IMR-90 (cell line): ENCODE results near the gene MRPL3. TPM values are rescaled to one million over a fixed set of nuclear protein-coding genes. Genes with fewer than 3 reads are reported as not detected.

ENCODE experiments used
- ATAC-seq: fragments of 200-7000 bp; cut with Tn5 transposase; 2 replicates; pipeline ENCODE4 v1.9.1; 2020; ENCODE audit warnings: low read depth, mild to moderate bottlenecking, moderate library complexity
- BruUV-seq: library from RNA; stranded (reverse); fragments of 400-500 nt; replicated peaks from 2 replicates; lab custom pipeline; 2021; lab: Mats Ljungman, UMichigan
- CTCF ChIA-PET: fragments of 300-600 bp; formaldehyde crosslinking; extraction: SDS; loops from one replicate; lab custom pipeline; 2021; ENCODE audit warnings: antibody characterized with exemption; lab: Yijun Ruan, JAX
- POLR2A ChIA-PET: fragments of 300-600 bp; sonication (Branson Sonifier 250); formaldehyde crosslinking; loops from one replicate; lab custom pipeline; 2022; ENCODE audit warnings: antibody characterized with exemption; ENCODE audit not compliant: unreplicated experiment; lab: Charles Lee
- DNase-seq: peaks from one replicate; pipeline ENCODE4 v3.0.0; 2013
- H2AFZ ChIP-seq: replicated peaks from 2 replicates; pipeline ENCODE3; 2013; ENCODE audit warnings: low read length, mild to moderate bottlenecking; ENCODE audit not compliant: poor library complexity
- H2AK5ac ChIP-seq: 2 replicates; pipeline ENCODE4 v1.6.1; 2013; ENCODE audit warnings: low read depth, low read length, inconsistent platforms
- H2AK9ac ChIP-seq: replicated peaks from 2 replicates; pipeline ENCODE3; 2013; ENCODE audit warnings: mild to moderate bottlenecking, low read depth, low read length, moderate library complexity; ENCODE audit not compliant: poor library complexity
- H2BK120ac ChIP-seq: 2 replicates; pipeline ENCODE4 v1.6.1; 2013; ENCODE audit warnings: low read depth, low read length, inconsistent platforms
- H2BK15ac ChIP-seq: 3 replicates; pipeline ENCODE4 v1.6.1; 2013; ENCODE audit warnings: low read depth, low read length, inconsistent platforms
- H2BK20ac ChIP-seq: 2 replicates; pipeline ENCODE4 v1.6.1; 2013; ENCODE audit warnings: low read depth, mild to moderate bottlenecking, inconsistent platforms, low read length, moderate library complexity
- H2BK5ac ChIP-seq: 2 replicates; pipeline ENCODE4 v1.6.1; 2013; ENCODE audit warnings: mild to moderate bottlenecking, low read depth, low read length, inconsistent platforms; ENCODE audit not compliant: poor library complexity, severe bottlenecking
- H3K14ac ChIP-seq: replicated peaks from 2 replicates; pipeline ENCODE4 v1.6.1; 2013; ENCODE audit warnings: low read depth, low read length, inconsistent platforms
- H3K18ac ChIP-seq: 2 replicates; pipeline ENCODE4 v1.6.1; 2013; ENCODE audit warnings: low read depth, low read length, control low read depth
- H3K23ac ChIP-seq: 2 replicates; pipeline ENCODE4 v1.6.1; 2013; ENCODE audit warnings: low read depth, low read length, inconsistent platforms
- H3K27ac ChIP-seq: 2 replicates; pipeline ENCODE4 v1.5.1; 2013; ENCODE audit warnings: mild to moderate bottlenecking, control low read depth, low read length; ENCODE audit not compliant: insufficient read depth
- H3K27me3 ChIP-seq: 2 replicates; pipeline ENCODE4 v1.6.1; 2013; ENCODE audit warnings: low read length; ENCODE audit not compliant: control insufficient read depth, insufficient read depth
- H3K36me3 ChIP-seq: 2 replicates; pipeline ENCODE4 v1.6.1; 2013; ENCODE audit warnings: low read length, mixed read lengths; ENCODE audit not compliant: control insufficient read depth, insufficient read depth
- H3K4ac ChIP-seq: 2 replicates; pipeline ENCODE4 v1.6.1; 2013; ENCODE audit warnings: low read depth, low read length, inconsistent platforms
- H3K4me1 ChIP-seq: 2 replicates; pipeline ENCODE4 v1.6.1; 2013; ENCODE audit warnings: low read length, mixed read lengths; ENCODE audit not compliant: control insufficient read depth, insufficient read depth
- H3K4me2 ChIP-seq: 2 replicates; pipeline ENCODE4 v1.6.1; 2013; ENCODE audit warnings: low read depth, mild to moderate bottlenecking, control low read depth, low read length, moderate library complexity
- H3K4me3 ChIP-seq: 2 replicates; pipeline ENCODE4 v1.5.1; 2013; ENCODE audit warnings: low read depth, mild to moderate bottlenecking, control low read depth, low read length, moderate library complexity; ENCODE audit not compliant: insufficient read depth
- H3K56ac ChIP-seq: 2 replicates; pipeline ENCODE4 v1.6.1; 2013; ENCODE audit warnings: low read length, inconsistent platforms; ENCODE audit not compliant: insufficient read depth; ENCODE audit errors: extremely low read depth
- H3K79me1 ChIP-seq, 2 experiments: 2 replicates each; pipeline ENCODE4 v1.6.1; 2013; ENCODE audit warnings: low read length in 2 of 2, inconsistent platforms in 1 of 2, low read depth in 1 of 2
- H3K9ac ChIP-seq: 2 replicates; pipeline ENCODE4 v1.6.1; 2013; ENCODE audit warnings: low read depth, low read length, control low read depth
- H3K9me1 ChIP-seq: 2 replicates; pipeline ENCODE4 v1.6.1; 2013; ENCODE audit warnings: low read length, inconsistent platforms; ENCODE audit not compliant: insufficient read depth
- H3K9me3 ChIP-seq: 2 replicates; pipeline ENCODE4 v1.6.1; 2013; ENCODE audit warnings: low read length; ENCODE audit not compliant: control insufficient read depth, insufficient read depth
- H4K20me1 ChIP-seq: 2 replicates; pipeline ENCODE4 v1.6.1; 2013; ENCODE audit warnings: low read length, inconsistent platforms; ENCODE audit not compliant: insufficient read depth
- H4K5ac ChIP-seq: 2 replicates; pipeline ENCODE4 v1.6.1; 2013; ENCODE audit warnings: mild to moderate bottlenecking, low read depth, low read length, control low read depth
- H4K8ac ChIP-seq, 2 experiments: 2 replicates each; pipeline ENCODE4 v1.6.1; 2013; ENCODE audit warnings: low read depth in 2 of 2, low read length in 2 of 2, control low read depth in 1 of 2, inconsistent platforms in 1 of 2
- H4K91ac ChIP-seq: 2 replicates; pipeline ENCODE4 v1.6.1; 2013; ENCODE audit warnings: low read depth, low read length, inconsistent platforms; ENCODE audit not compliant: insufficient read depth
- BHLHE40 ChIP-seq: fragments of 150-350 bp; IDR thresholded peaks from 2 replicates; pipeline ENCODE4 v1.6.1; 2016; ENCODE audit warnings: mild to moderate bottlenecking, low read depth, low read length
- CEBPB ChIP-seq: IDR thresholded peaks from 2 replicates; pipeline ENCODE4 v1.6.1; 2012; ENCODE audit warnings: low read depth, low read length, improper control_type of control experiment
- CHD1 ChIP-seq: IDR thresholded peaks from 2 replicates; pipeline ENCODE4 v1.6.1; 2012; ENCODE audit warnings: low read depth, low read length, improper control_type of control experiment
- FOS ChIP-seq: fragments of 150-350 bp; IDR thresholded peaks from 2 replicates; pipeline ENCODE4 v1.6.1; 2016; ENCODE audit warnings: low read depth, low read length
- MAFK ChIP-seq: IDR thresholded peaks from 2 replicates; pipeline ENCODE4 v1.6.1; 2012; ENCODE audit warnings: low read depth, low read length, improper control_type of control experiment
- MAZ ChIP-seq: IDR thresholded peaks from 2 replicates; pipeline ENCODE4 v1.6.1; 2012; ENCODE audit warnings: low read depth, mild to moderate bottlenecking, low read length, improper control_type of control experiment, moderate library complexity, borderline replicate concordance
- MXI1 ChIP-seq: IDR thresholded peaks from 2 replicates; pipeline ENCODE4 v1.6.1; 2012; ENCODE audit warnings: low read depth, mild to moderate bottlenecking, low read length, moderate library complexity, borderline replicate concordance
- NFE2L2 ChIP-seq: fragments of 150-350 bp; IDR thresholded peaks from 2 replicates; pipeline ENCODE4 v1.6.1; 2016; ENCODE audit warnings: low read depth, mild to moderate bottlenecking, low read length
- POLR2A ChIP-seq: IDR thresholded peaks from 2 replicates; pipeline ENCODE4 v1.6.1; 2012; ENCODE audit warnings: mild to moderate bottlenecking, low read depth, low read length
- RAD21 ChIP-seq: IDR thresholded peaks from 2 replicates; pipeline ENCODE4 v1.6.1; 2012; ENCODE audit warnings: low read length, improper control_type of control experiment
- RCOR1 ChIP-seq: IDR thresholded peaks from 2 replicates; pipeline ENCODE4 v1.6.1; 2012; ENCODE audit warnings: mild to moderate bottlenecking, low read length, improper control_type of control experiment; ENCODE audit not compliant: insufficient replicate concordance
- RFX5 ChIP-seq: IDR thresholded peaks from 2 replicates; pipeline ENCODE4 v1.8.0; 2012; ENCODE audit warnings: low read depth, mild to moderate bottlenecking, low read length, moderate library complexity
- SMC3 ChIP-seq: fragments of 150-350 bp; IDR thresholded peaks from 2 replicates; pipeline ENCODE4 v1.6.1; 2016; ENCODE audit warnings: low read depth, mild to moderate bottlenecking, antibody characterized with exemption, low read length, moderate library complexity
- WGBS, 2 experiments: methylation state at CpG; one replicate each; pipeline versions ENCODE4 v1.1.5 to v1.1.7; 2013; ENCODE audit warnings: missing lambda C conversion rate in 2 of 2; ENCODE audit not compliant: insufficient read length in 1 of 2; ENCODE audit errors: extremely low coverage in 2 of 2; 5-methylcytosine and 5-hydroxymethylcytosine counted together
- dilution Hi-C: fragments of 300-500 bp; cut with HindIII; formaldehyde crosslinking; loops from one replicate; pipeline ENCODE4 v1.14.3; 2018; ENCODE audit warnings: low sequenced_read_pairs; ENCODE audit not compliant: unreplicated experiment
- in situ Hi-C: fragments of 300-500 bp; cut with MboI; formaldehyde crosslinking; loops from 3 replicates; pipeline ENCODE4 v1.14.3; 2019; ENCODE audit warnings: low sequenced_read_pairs, inconsistent platforms, mixed read lengths
- intact Hi-C: fragments of 100-400 bp; cut with micrococcal nuclease; formaldehyde crosslinking; loops from 2 replicates; pipeline ENCODE4 v1.10.0; 2022
- polyA plus RNA-seq, 3 experiments: library from polyadenylated mRNA; depleted of rRNA; stranded (reverse); fragments of >200 nt; gene quantifications; 2 replicates each; pipeline ENCODE4 v1.2.3, GENCODE V29; 2012; ENCODE audit warnings: low replicate concordance in 1 of 3
- total RNA-seq: library from RNA; depleted of rRNA; stranded (reverse); fragments of >200 nt; gene quantifications from 2 replicates; pipeline ENCODE4 v1.2.3, GENCODE V29; 2012
- TF ChIP-seq, protein P1 (sequence below): conservative IDR thresholded peaks from 2 replicates; pipeline ENCODE4 v1.5.1; 2012; ENCODE audit warnings: mild to moderate bottlenecking, low read depth, low read length, improper control_type of control experiment
- TF ChIP-seq, protein P2 (sequence below): fragments of 150-350 bp; IDR thresholded peaks from 2 replicates; pipeline ENCODE4 v1.6.1; 2016; ENCODE audit warnings: low read depth, mild to moderate bottlenecking, low read length, moderate library complexity, borderline replicate concordance
- TF ChIP-seq, protein P3 (sequence below): fragments of 150-350 bp; IDR thresholded peaks from 2 replicates; pipeline ENCODE4 v1.6.1; 2017; ENCODE audit warnings: mild to moderate bottlenecking, antibody characterized with exemption, low read length, low read depth

Gene MRPL3
- total and polyA plus RNA-seq, 2 of the 4 experiments (the other 2 are of a cell fraction) = 107 to 206 TPM

DNA sequence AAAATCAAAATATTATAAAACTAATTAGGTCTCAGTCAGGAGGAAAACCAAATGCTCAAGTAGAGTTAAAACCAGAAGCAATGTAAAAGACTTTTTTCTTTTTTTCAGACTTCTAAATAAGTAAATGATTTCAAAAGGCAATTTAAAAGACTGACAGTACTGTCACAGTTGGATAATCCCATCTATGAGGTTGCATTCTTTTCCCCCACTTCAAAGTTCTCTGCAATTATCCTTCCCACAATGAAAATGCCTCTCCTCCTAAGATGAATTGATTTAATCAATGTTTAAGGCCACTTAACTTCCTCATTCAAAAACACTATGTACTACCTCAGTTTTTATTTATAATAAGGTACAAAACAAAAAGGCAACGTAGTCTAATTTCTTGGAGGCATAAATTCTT lies 8.1 kb downstream of the MRPL3 start:
- Histone ChIP-seq H3K9me1 (no peaks in the 10 kb centered on the region), H2AK5ac (no peak overlapping the region), H2BK20ac (no peak overlapping the region), H2BK120ac (no peak overlapping the region), H3K18ac (no peak overlapping the region), H4K8ac (no peak overlapping the region), H2AK9ac (no peak overlapping the region), H4K5ac (no peak overlapping the region), H3K27me3 (no peaks in the 10 kb centered on the region), H3K56ac (no peak overlapping the region), H3K27ac (no peak overlapping the region), H3K14ac (no peak overlapping the region), H2AFZ (no peak overlapping the region), H3K79me1 (peaks cover 21 to 23% of the 10 kb centered on the region in 2 experiments), H3K9me3 (no peaks in the 10 kb centered on the region), H3K23ac (no peak overlapping the region), H3K4me3 (no peak overlapping the region), H3K4ac (no peak overlapping the region), H3K9ac (no peak overlapping the region), H3K4me1 (no peaks in the 10 kb centered on the region), H4K20me1 (no peaks in the 10 kb centered on the region), H4K91ac (no peak overlapping the region), H3K36me3 (peaks cover 14% of the 10 kb centered on the region), H2BK5ac (no peak overlapping the region), H2BK15ac (no peak overlapping the region), H3K4me2 (no peak overlapping the region)
- intact Hi-C loops (no loop called here), dilution Hi-C loops (no loop called here), in situ Hi-C loops (loop anchor here (25.0 kb wide), 2 partner anchors 457 to 757 kb away; partner anchors contain the start of genes ASTE1, NEK11 and PIK3R4)
- WGBS, 2 experiments = no CpG with 5 or more reads among the region's 1 CpG
- POLR2A ChIA-PET = no interaction called here
- CTCF ChIA-PET = no interaction called here
- no peak for DNase-seq
- ATAC-seq = no peak
- no TSS peak for BruUV-seq
- TF ChIP-seq, protein P1, sequence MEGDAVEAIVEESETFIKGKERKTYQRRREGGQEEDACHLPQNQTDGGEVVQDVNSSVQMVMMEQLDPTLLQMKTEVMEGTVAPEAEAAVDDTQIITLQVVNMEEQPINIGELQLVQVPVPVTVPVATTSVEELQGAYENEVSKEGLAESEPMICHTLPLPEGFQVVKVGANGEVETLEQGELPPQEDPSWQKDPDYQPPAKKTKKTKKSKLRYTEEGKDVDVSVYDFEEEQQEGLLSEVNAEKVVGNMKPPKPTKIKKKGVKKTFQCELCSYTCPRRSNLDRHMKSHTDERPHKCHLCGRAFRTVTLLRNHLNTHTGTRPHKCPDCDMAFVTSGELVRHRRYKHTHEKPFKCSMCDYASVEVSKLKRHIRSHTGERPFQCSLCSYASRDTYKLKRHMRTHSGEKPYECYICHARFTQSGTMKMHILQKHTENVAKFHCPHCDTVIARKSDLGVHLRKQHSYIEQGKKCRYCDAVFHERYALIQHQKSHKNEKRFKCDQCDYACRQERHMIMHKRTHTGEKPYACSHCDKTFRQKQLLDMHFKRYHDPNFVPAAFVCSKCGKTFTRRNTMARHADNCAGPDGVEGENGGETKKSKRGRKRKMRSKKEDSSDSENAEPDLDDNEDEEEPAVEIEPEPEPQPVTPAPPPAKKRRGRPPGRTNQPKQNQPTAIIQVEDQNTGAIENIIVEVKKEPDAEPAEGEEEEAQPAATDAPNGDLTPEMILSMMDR = no peak
- TF ChIP-seq RCOR1 = no peak
- TF ChIP-seq NFE2L2 = no peak
- TF ChIP-seq CHD1 = no peak
- TF ChIP-seq MXI1 = no peak
- TF ChIP-seq BHLHE40 = no peak
- TF ChIP-seq, protein P2, sequence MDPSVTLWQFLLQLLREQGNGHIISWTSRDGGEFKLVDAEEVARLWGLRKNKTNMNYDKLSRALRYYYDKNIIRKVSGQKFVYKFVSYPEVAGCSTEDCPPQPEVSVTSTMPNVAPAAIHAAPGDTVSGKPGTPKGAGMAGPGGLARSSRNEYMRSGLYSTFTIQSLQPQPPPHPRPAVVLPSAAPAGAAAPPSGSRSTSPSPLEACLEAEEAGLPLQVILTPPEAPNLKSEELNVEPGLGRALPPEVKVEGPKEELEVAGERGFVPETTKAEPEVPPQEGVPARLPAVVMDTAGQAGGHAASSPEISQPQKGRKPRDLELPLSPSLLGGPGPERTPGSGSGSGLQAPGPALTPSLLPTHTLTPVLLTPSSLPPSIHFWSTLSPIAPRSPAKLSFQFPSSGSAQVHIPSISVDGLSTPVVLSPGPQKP = no peak
- TF ChIP-seq POLR2A = no peak
- no peak for TF ChIP-seq RAD21
- TF ChIP-seq SMC3 = no peak
- TF ChIP-seq, protein P3, sequence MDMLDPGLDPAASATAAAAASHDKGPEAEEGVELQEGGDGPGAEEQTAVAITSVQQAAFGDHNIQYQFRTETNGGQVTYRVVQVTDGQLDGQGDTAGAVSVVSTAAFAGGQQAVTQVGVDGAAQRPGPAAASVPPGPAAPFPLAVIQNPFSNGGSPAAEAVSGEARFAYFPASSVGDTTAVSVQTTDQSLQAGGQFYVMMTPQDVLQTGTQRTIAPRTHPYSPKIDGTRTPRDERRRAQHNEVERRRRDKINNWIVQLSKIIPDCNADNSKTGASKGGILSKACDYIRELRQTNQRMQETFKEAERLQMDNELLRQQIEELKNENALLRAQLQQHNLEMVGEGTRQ = no peak
- no peak for TF ChIP-seq FOS
- TF ChIP-seq CEBPB = no peak
- no peak for TF ChIP-seq MAFK
- no peak for TF ChIP-seq RFX5
- no peak for TF ChIP-seq MAZ
